OCI-LY7 (cell line): ENCODE measurements around the gene GRIK2.

Source experiments
- EZH2phosphoT487 ChIP-seq: fragments of 200-600 bp; sonication (generic); IDR thresholded peaks from 2 replicates; pipeline ENCODE4 v1.6.1; 2018; ENCODE audit warnings: low read depth, borderline replicate concordance, mild to moderate bottlenecking, mixed run types, antibody characterized with exemption, low read length, moderate library complexity, mixed read lengths
- TF ChIP-seq, protein P1 (sequence below): fragments of 200-600 bp; sonication (generic); conservative IDR thresholded peaks from 2 replicates; pipeline ENCODE4 v1.5.1; 2014; ENCODE audit warnings: mild to moderate bottlenecking, antibody characterized with exemption, low read length, moderate library complexity, mixed read lengths

DNA sequence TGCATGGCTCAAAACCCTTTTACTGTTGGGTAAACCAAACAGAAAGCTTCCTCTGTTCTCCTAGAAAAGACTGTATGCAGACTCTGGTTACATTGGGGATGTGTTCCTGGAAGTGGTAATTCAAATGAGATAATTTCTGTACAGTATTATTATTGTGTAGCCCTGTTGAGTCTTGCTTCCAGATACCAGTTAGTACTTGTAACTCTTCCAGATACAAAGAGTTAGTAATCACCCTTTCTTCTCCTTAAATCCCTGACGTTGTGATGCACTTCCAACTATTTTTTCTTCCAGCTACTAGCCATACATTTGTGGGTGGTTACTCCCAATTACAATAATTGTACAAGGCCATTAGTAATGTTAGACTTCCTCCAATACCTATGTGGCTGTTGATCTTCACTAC, 42.3 kb upstream of the GRIK2 start:
- TF ChIP-seq, protein P1, sequence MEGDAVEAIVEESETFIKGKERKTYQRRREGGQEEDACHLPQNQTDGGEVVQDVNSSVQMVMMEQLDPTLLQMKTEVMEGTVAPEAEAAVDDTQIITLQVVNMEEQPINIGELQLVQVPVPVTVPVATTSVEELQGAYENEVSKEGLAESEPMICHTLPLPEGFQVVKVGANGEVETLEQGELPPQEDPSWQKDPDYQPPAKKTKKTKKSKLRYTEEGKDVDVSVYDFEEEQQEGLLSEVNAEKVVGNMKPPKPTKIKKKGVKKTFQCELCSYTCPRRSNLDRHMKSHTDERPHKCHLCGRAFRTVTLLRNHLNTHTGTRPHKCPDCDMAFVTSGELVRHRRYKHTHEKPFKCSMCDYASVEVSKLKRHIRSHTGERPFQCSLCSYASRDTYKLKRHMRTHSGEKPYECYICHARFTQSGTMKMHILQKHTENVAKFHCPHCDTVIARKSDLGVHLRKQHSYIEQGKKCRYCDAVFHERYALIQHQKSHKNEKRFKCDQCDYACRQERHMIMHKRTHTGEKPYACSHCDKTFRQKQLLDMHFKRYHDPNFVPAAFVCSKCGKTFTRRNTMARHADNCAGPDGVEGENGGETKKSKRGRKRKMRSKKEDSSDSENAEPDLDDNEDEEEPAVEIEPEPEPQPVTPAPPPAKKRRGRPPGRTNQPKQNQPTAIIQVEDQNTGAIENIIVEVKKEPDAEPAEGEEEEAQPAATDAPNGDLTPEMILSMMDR: no peak
- TF ChIP-seq EZH2phosphoT487: no peak
